ENCODE data around the gene AMOTL2.

DNA sequence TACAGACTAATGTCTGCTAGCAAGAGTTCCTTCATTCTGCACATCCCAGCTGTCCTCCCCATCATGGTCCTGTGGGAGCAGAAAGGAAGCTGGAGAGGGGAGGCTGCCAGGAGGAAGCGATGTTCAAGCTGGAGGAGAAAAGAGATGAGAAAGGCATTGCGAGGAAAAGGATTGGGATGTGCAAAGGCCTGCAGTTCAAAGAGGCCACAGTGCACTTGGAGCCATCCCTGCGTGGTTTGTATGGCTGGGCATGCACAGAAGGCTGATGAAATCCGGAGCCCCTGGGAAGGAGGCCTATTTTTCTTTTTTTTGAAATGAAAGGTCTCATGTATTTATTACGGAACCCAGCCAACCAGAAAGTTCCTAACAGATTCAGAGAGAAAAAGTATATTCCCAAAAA is 22.8 kb downstream of the AMOTL2 start:
- TF ChIP-seq, protein P1, sequence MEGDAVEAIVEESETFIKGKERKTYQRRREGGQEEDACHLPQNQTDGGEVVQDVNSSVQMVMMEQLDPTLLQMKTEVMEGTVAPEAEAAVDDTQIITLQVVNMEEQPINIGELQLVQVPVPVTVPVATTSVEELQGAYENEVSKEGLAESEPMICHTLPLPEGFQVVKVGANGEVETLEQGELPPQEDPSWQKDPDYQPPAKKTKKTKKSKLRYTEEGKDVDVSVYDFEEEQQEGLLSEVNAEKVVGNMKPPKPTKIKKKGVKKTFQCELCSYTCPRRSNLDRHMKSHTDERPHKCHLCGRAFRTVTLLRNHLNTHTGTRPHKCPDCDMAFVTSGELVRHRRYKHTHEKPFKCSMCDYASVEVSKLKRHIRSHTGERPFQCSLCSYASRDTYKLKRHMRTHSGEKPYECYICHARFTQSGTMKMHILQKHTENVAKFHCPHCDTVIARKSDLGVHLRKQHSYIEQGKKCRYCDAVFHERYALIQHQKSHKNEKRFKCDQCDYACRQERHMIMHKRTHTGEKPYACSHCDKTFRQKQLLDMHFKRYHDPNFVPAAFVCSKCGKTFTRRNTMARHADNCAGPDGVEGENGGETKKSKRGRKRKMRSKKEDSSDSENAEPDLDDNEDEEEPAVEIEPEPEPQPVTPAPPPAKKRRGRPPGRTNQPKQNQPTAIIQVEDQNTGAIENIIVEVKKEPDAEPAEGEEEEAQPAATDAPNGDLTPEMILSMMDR (IDR thresholded peaks at IDR 0.05; ENCODE audit: borderline replicate concordance, extremely low read depth, low read length, poor library complexity, severe bottlenecking): no peak
- no peak for TF ChIP-seq EZH2 (IDR thresholded peaks at IDR 0.05; ENCODE audit: borderline replicate concordance, low read depth, low read length, severe bottlenecking)
